ENCODE data around the gene CDK18. TPM values are rescaled to one million over a fixed set of nuclear protein-coding genes. Genes with fewer than 3 reads are reported as not detected.
A peak's percentile ranks its signal among the peaks of the same experiment; 100 is the strongest.

The CDK18 gene
- total RNA-seq, 1 experiment from 2014 or later: 6.6 TPM

GRCh38 chr1:205500240-205501233 lies 3.9 kb upstream of the CDK18 start:
- no peak for DNase-seq (ENCODE audit: low spot score)
- in situ Hi-C loops (cut with HindIII; ENCODE audit: low sequenced_read_pairs): no loop called here

- in situ Hi-C loops (cut with HindIII; ENCODE audit: low sequenced_read_pairs): no loop called here
- DNase-seq (ENCODE audit: low spot score): no peak
Measured at GRCh38 chr1:205502111-205502810, 2.2 kb upstream of the CDK18 start.

- in situ Hi-C loops (cut with HindIII; ENCODE audit: low sequenced_read_pairs): no loop called here
- no peak for DNase-seq (ENCODE audit: low spot score)
Measured at GRCh38 chr1:205502992-205503391, 1.5 kb upstream of the CDK18 start.

- DNase-seq (ENCODE audit: low spot score): no peak
- in situ Hi-C loops (cut with HindIII; ENCODE audit: low sequenced_read_pairs): no loop called here
Measured at GRCh38 chr1:205505076-205505729, 734 bp downstream of the CDK18 start.

GRCh38 chr1:205505791-205506190 lies 1.3 kb downstream of the CDK18 start:
- in situ Hi-C loops (cut with HindIII; ENCODE audit: low sequenced_read_pairs): no loop called here

GRCh38 chr1:205506409-205507200 lies 2.1 kb downstream of the CDK18 start:
- DNase-seq (ENCODE audit: low spot score): no peak
- in situ Hi-C loops (cut with HindIII; ENCODE audit: low sequenced_read_pairs): no loop called here

More at GRCh38 chr1:205505791-205506190, 1.3 kb downstream of the CDK18 start:
- no peak for DNase-seq (ENCODE audit: low spot score)

- DNase-seq (ENCODE audit: low spot score): no peak
- in situ Hi-C loops (cut with HindIII; ENCODE audit: low sequenced_read_pairs): no loop called here
Measured at GRCh38 chr1:205508227-205508714, 3.8 kb downstream of the CDK18 start.

GRCh38 chr1:205510308-205510950 lies 6.0 kb downstream of the CDK18 start:
- no peak for DNase-seq (ENCODE audit: low spot score)
- in situ Hi-C loops (cut with HindIII; ENCODE audit: low sequenced_read_pairs): no loop called here

GRCh38 chr1:205510951-205511330 lies 6.5 kb downstream of the CDK18 start:
- in situ Hi-C loops (cut with HindIII; ENCODE audit: low sequenced_read_pairs): no loop called here
- DNase-seq (ENCODE audit: low spot score): no peak

- in situ Hi-C loops (cut with HindIII; ENCODE audit: low sequenced_read_pairs): no loop called here
- no peak for DNase-seq (ENCODE audit: low spot score)
Measured at GRCh38 chr1:205512059-205513045, 7.9 kb downstream of the CDK18 start.

- in situ Hi-C loops (cut with HindIII; ENCODE audit: low sequenced_read_pairs): no loop called here
- no peak for DNase-seq (ENCODE audit: low spot score)
Measured at GRCh38 chr1:205513774-205514173, 9.3 kb downstream of the CDK18 start.

GRCh38 chr1:205514211-205515142 lies 10.0 kb downstream of the CDK18 start:
- in situ Hi-C loops (cut with HindIII; ENCODE audit: low sequenced_read_pairs): no loop called here
- DNase-seq (ENCODE audit: low spot score): no peak

- in situ Hi-C loops (cut with HindIII; ENCODE audit: low sequenced_read_pairs): no loop called here
Measured at GRCh38 chr1:205515781-205516253, 11.3 kb downstream of the CDK18 start.

GRCh38 chr1:205516362-205516761 lies 11.9 kb downstream of the CDK18 start:
- in situ Hi-C loops (cut with HindIII; ENCODE audit: low sequenced_read_pairs): no loop called here
- no peak for DNase-seq (ENCODE audit: low spot score)

More at GRCh38 chr1:205515781-205516253, 11.3 kb downstream of the CDK18 start:
- DNase-seq (ENCODE audit: low spot score): peak; percentile 64

GRCh38 chr1:205517288-205517687 lies 12.8 kb downstream of the CDK18 start:
- in situ Hi-C loops (cut with HindIII; ENCODE audit: low sequenced_read_pairs): no loop called here
- DNase-seq (ENCODE audit: low spot score): no peak

GRCh38 chr1:205517763-205518162 lies 13.3 kb downstream of the CDK18 start:
- in situ Hi-C loops (cut with HindIII; ENCODE audit: low sequenced_read_pairs): no loop called here

More at GRCh38 chr1:205517763-205518162, 13.3 kb downstream of the CDK18 start:
- DNase-seq (ENCODE audit: low spot score): no peak
